ENCODE measurements around the gene EXOC1L. TPM values are rescaled to one million over a fixed set of nuclear protein-coding genes. Genes with fewer than 3 reads are reported as not detected.

EXOC1L gene
- not detected for total RNA-seq
- polyA plus RNA-seq = 0.14 TPM

GRCh38 chr4:55819634-55820033, at the start of gene EXOC1L:
Gene EXOC1L, plus strand, starts transcription at chr4:55819790. Its CDS starts 237 bp downstream, at chr4:55820027.
- 4% methylated on average over 13 of the region's 13 CpGs for WGBS

GRCh38 chr4:55770662-55771061, 48.9 kb upstream of the EXOC1L start:
- 80% methylated on average over 3 of the region's 3 CpGs for WGBS
- H3K36me3 ChIP-seq (ENCODE audit: insufficient read depth) = no peaks in the 10 kb centered on the region
- H3K4me3 ChIP-seq (ENCODE audit: low read depth, low read length) = no peak overlapping the region

More at GRCh38 chr4:55819634-55820033, at the start of gene EXOC1L:
- no peak within 1 kb of the TSS for H3K27ac ChIP-seq (ENCODE audit: low read depth)
- no peak for DNase-seq (ENCODE audit: extremely low spot score)
- no peaks in the 10 kb centered on the region for H3K4me1 ChIP-seq (ENCODE audit: insufficient read depth)
- H3K36me3 ChIP-seq (ENCODE audit: insufficient read depth) = no peaks in the 10 kb centered on the region
- no peak within 1 kb of the TSS for H3K4me3 ChIP-seq (ENCODE audit: low read depth, low read length)

GRCh38 chr4:55781341-55781740, 38.2 kb upstream of the EXOC1L start:
- no peak overlapping the region for H3K27ac ChIP-seq (ENCODE audit: low read depth)
- no peak for DNase-seq (ENCODE audit: extremely low spot score)
- H3K4me1 ChIP-seq (ENCODE audit: insufficient read depth) = no peaks in the 10 kb centered on the region
- 83% methylated on average over 2 of the region's 2 CpGs for WGBS
- H3K4me3 ChIP-seq (ENCODE audit: low read depth, low read length) = no peak overlapping the region
- no peaks in the 10 kb centered on the region for H3K36me3 ChIP-seq (ENCODE audit: insufficient read depth)

More at GRCh38 chr4:55770662-55771061, 48.9 kb upstream of the EXOC1L start:
- H3K4me1 ChIP-seq (ENCODE audit: insufficient read depth) = no peaks in the 10 kb centered on the region
- no peak for DNase-seq (ENCODE audit: extremely low spot score)
- no peak overlapping the region for H3K27ac ChIP-seq (ENCODE audit: low read depth)

GRCh38 chr4:55781812-55782211, 37.8 kb upstream of the EXOC1L start:
- no peak for DNase-seq (ENCODE audit: extremely low spot score)
- Histone ChIP-seq H3K36me3 (ENCODE audit: insufficient read depth) (no peaks in the 10 kb centered on the region), H3K27ac (ENCODE audit: low read depth) (no peak overlapping the region), H3K4me1 (ENCODE audit: insufficient read depth) (no peaks in the 10 kb centered on the region), H3K4me3 (ENCODE audit: low read depth, low read length) (no peak overlapping the region)
- 33% methylated on average over 1 of the region's 1 CpG for WGBS

GRCh38 chr4:55783584-55783983, 36.0 kb upstream of the EXOC1L start:
- WGBS = 30% methylated on average over 1 of the region's 1 CpG
- Histone ChIP-seq H3K27ac (ENCODE audit: low read depth) (no peak overlapping the region), H3K36me3 (ENCODE audit: insufficient read depth) (no peaks in the 10 kb centered on the region)

GRCh38 chr4:55784747-55785146, 34.8 kb upstream of the EXOC1L start:
- 35% methylated on average over 4 of the region's 4 CpGs for WGBS
- no peak for DNase-seq (ENCODE audit: extremely low spot score)

More at GRCh38 chr4:55783584-55783983, 36.0 kb upstream of the EXOC1L start:
- H3K4me3 ChIP-seq (ENCODE audit: low read depth, low read length) = no peak overlapping the region
- DNase-seq (ENCODE audit: extremely low spot score) = no peak
- H3K4me1 ChIP-seq (ENCODE audit: insufficient read depth) = no peaks in the 10 kb centered on the region

GRCh38 chr4:55791666-55792065, 27.9 kb upstream of the EXOC1L start:
- Histone ChIP-seq H3K27ac (ENCODE audit: low read depth) (no peak overlapping the region), H3K4me1 (ENCODE audit: insufficient read depth) (no peaks in the 10 kb centered on the region), H3K4me3 (ENCODE audit: low read depth, low read length) (no peak overlapping the region), H3K36me3 (ENCODE audit: insufficient read depth) (no peaks in the 10 kb centered on the region)
- WGBS = 67% methylated on average over 2 of the region's 2 CpGs
- DNase-seq (ENCODE audit: extremely low spot score) = no peak

More at GRCh38 chr4:55784747-55785146, 34.8 kb upstream of the EXOC1L start:
- no peak overlapping the region for H3K27ac ChIP-seq (ENCODE audit: low read depth)
- no peaks in the 10 kb centered on the region for H3K4me1 ChIP-seq (ENCODE audit: insufficient read depth)
- H3K36me3 ChIP-seq (ENCODE audit: insufficient read depth) = no peaks in the 10 kb centered on the region
- H3K4me3 ChIP-seq (ENCODE audit: low read depth, low read length) = no peak overlapping the region

GRCh38 chr4:55793479-55793878, 26.1 kb upstream of the EXOC1L start:
- H3K27ac ChIP-seq (ENCODE audit: low read depth) = no peak overlapping the region
- peak overlapping the region; percentile 19 for H3K4me3 ChIP-seq (ENCODE audit: low read depth, low read length)
- no peaks in the 10 kb centered on the region for H3K4me1 ChIP-seq (ENCODE audit: insufficient read depth)
- H3K36me3 ChIP-seq (ENCODE audit: insufficient read depth) = no peaks in the 10 kb centered on the region
- WGBS = 4% methylated on average over 33 of the region's 33 CpGs
- no peak for DNase-seq (ENCODE audit: extremely low spot score)

GRCh38 chr4:55794053-55794452, 25.5 kb upstream of the EXOC1L start:
- DNase-seq (ENCODE audit: extremely low spot score) = no peak
- Histone ChIP-seq H3K27ac (ENCODE audit: low read depth) (no peak overlapping the region), H3K4me3 (ENCODE audit: low read depth, low read length) (no peak overlapping the region), H3K4me1 (ENCODE audit: insufficient read depth) (no peaks in the 10 kb centered on the region), H3K36me3 (ENCODE audit: insufficient read depth) (no peaks in the 10 kb centered on the region)
- 38% methylated on average over 23 of the region's 23 CpGs for WGBS

- DNase-seq (ENCODE audit: extremely low spot score) = no peak
- H3K36me3 ChIP-seq (ENCODE audit: insufficient read depth) = no peaks in the 10 kb centered on the region
- no peak overlapping the region for H3K4me3 ChIP-seq (ENCODE audit: low read depth, low read length)
- H3K4me1 ChIP-seq (ENCODE audit: insufficient read depth) = no peaks in the 10 kb centered on the region
- H3K27ac ChIP-seq (ENCODE audit: low read depth) = no peak overlapping the region
- 95% methylated on average over 1 of the region's 1 CpG for WGBS
These were observed 24.2 kb upstream of the EXOC1L start for GRCh38 chr4:55795341-55795740.

GRCh38 chr4:55801498-55801897, 18.1 kb upstream of the EXOC1L start:
- Histone ChIP-seq H3K4me3 (ENCODE audit: low read depth, low read length) (no peak overlapping the region), H3K4me1 (ENCODE audit: insufficient read depth) (no peaks in the 10 kb centered on the region), H3K27ac (ENCODE audit: low read depth) (no peak overlapping the region), H3K36me3 (ENCODE audit: insufficient read depth) (no peaks in the 10 kb centered on the region)
- 28% methylated on average over 1 of the region's 1 CpG for WGBS
- no peak for DNase-seq (ENCODE audit: extremely low spot score)

GRCh38 chr4:55807556-55807955, 12.0 kb upstream of the EXOC1L start:
- Histone ChIP-seq H3K4me3 (ENCODE audit: low read depth, low read length) (no peak overlapping the region), H3K36me3 (ENCODE audit: insufficient read depth) (no peaks in the 10 kb centered on the region), H3K27ac (ENCODE audit: low read depth) (no peak overlapping the region), H3K4me1 (ENCODE audit: insufficient read depth) (no peaks in the 10 kb centered on the region)
- DNase-seq (ENCODE audit: extremely low spot score) = no peak

- Histone ChIP-seq H3K4me1 (ENCODE audit: insufficient read depth) (no peaks in the 10 kb centered on the region), H3K4me3 (ENCODE audit: low read depth, low read length) (no peak overlapping the region), H3K36me3 (ENCODE audit: insufficient read depth) (no peaks in the 10 kb centered on the region), H3K27ac (ENCODE audit: low read depth) (no peak overlapping the region)
- no peak for DNase-seq (ENCODE audit: extremely low spot score)
- 35% methylated on average over 2 of the region's 2 CpGs for WGBS
These were observed 11.4 kb upstream of the EXOC1L start for GRCh38 chr4:55808186-55808585.

GRCh38 chr4:55808632-55809031, 11.0 kb upstream of the EXOC1L start:
- no peaks in the 10 kb centered on the region for H3K4me1 ChIP-seq (ENCODE audit: insufficient read depth)
- no peak overlapping the region for H3K27ac ChIP-seq (ENCODE audit: low read depth)
- H3K4me3 ChIP-seq (ENCODE audit: low read depth, low read length) = no peak overlapping the region
- H3K36me3 ChIP-seq (ENCODE audit: insufficient read depth) = no peaks in the 10 kb centered on the region
- no peak for DNase-seq (ENCODE audit: extremely low spot score)
- WGBS = 35% methylated on average over 5 of the region's 5 CpGs

GRCh38 chr4:55817691-55818090, 1.9 kb upstream of the EXOC1L start:
- H3K27ac ChIP-seq (ENCODE audit: low read depth) = no peak overlapping the region
- DNase-seq (ENCODE audit: extremely low spot score) = no peak
- H3K4me3 ChIP-seq (ENCODE audit: low read depth, low read length) = no peak overlapping the region
- no peaks in the 10 kb centered on the region for H3K4me1 ChIP-seq (ENCODE audit: insufficient read depth)
- 91% methylated on average over 3 of the region's 3 CpGs for WGBS
- no peaks in the 10 kb centered on the region for H3K36me3 ChIP-seq (ENCODE audit: insufficient read depth)
